C4-2B (cell line): ENCODE data around the gene CYYR1.

ENCODE experiments used
- H3K27ac ChIP-seq: fragments of 450-650 bp; 2 replicates; pipeline ENCODE4 v1.5.1; 2017
- ZFX ChIP-seq: fragments of 450-650 bp; IDR thresholded peaks from 2 replicates; pipeline ENCODE4 v1.6.1; 2017
- TF ChIP-seq, protein P1 (sequence below): fragments of 450-650 bp; conservative IDR thresholded peaks from 2 replicates; pipeline ENCODE4 v1.5.1; 2017; ENCODE audit warnings: mild to moderate bottlenecking

CYYR1 gene

GRCh38 chr21:26432410-26432809 is 140.7 kb downstream of the CYYR1 start:
- H3K27ac ChIP-seq = no peak overlapping the region
- TF ChIP-seq ZFX = no peak
- TF ChIP-seq, protein P1, sequence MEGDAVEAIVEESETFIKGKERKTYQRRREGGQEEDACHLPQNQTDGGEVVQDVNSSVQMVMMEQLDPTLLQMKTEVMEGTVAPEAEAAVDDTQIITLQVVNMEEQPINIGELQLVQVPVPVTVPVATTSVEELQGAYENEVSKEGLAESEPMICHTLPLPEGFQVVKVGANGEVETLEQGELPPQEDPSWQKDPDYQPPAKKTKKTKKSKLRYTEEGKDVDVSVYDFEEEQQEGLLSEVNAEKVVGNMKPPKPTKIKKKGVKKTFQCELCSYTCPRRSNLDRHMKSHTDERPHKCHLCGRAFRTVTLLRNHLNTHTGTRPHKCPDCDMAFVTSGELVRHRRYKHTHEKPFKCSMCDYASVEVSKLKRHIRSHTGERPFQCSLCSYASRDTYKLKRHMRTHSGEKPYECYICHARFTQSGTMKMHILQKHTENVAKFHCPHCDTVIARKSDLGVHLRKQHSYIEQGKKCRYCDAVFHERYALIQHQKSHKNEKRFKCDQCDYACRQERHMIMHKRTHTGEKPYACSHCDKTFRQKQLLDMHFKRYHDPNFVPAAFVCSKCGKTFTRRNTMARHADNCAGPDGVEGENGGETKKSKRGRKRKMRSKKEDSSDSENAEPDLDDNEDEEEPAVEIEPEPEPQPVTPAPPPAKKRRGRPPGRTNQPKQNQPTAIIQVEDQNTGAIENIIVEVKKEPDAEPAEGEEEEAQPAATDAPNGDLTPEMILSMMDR = no peak

- H3K27ac ChIP-seq = no peak overlapping the region
- TF ChIP-seq ZFX = no peak
- TF ChIP-seq, protein P1 = no peak
Observed at GRCh38 chr21:26425576-26425975, 147.5 kb downstream of the CYYR1 start.

- no peak overlapping the region for H3K27ac ChIP-seq
- TF ChIP-seq ZFX = no peak
- TF ChIP-seq, protein P1 = no peak
Observed at GRCh38 chr21:26423511-26423910, 149.6 kb downstream of the CYYR1 start.

GRCh38 chr21:26422706-26423105 is 150.4 kb downstream of the CYYR1 start:
- TF ChIP-seq, protein P1 = no peak
- TF ChIP-seq ZFX = no peak
- no peak overlapping the region for H3K27ac ChIP-seq

GRCh38 chr21:26422138-26422537 is 150.9 kb downstream of the CYYR1 start:
- TF ChIP-seq, protein P1 = no peak
- no peak for TF ChIP-seq ZFX
- no peak overlapping the region for H3K27ac ChIP-seq

GRCh38 chr21:26421724-26422123 is 151.4 kb downstream of the CYYR1 start:
- H3K27ac ChIP-seq = no peak overlapping the region
- TF ChIP-seq, protein P1 = no peak
- no peak for TF ChIP-seq ZFX
